Renal pelvis (tissue), 4 donors: ENCODE data around the gene RAB40AL. TPM values are rescaled to one million over a fixed set of nuclear protein-coding genes. Genes with fewer than 3 reads are reported as not detected.

ENCODE experiments used
- DNase-seq: peaks from one replicate; pipeline ENCODE4 v3.0.0-alpha.2; 2013
- polyA plus RNA-seq, 3 donors: library from polyadenylated mRNA; unstranded; fragments of 120-200 nt; gene quantifications; one replicate each; pipeline ENCODE4 v1.2.1, GENCODE V29; 2013; ENCODE audit not compliant: insufficient read length in 3 of 3

Gene RAB40AL
- polyA plus RNA-seq, 3 donors: 0.76 TPM; not detected in 2

DNA sequence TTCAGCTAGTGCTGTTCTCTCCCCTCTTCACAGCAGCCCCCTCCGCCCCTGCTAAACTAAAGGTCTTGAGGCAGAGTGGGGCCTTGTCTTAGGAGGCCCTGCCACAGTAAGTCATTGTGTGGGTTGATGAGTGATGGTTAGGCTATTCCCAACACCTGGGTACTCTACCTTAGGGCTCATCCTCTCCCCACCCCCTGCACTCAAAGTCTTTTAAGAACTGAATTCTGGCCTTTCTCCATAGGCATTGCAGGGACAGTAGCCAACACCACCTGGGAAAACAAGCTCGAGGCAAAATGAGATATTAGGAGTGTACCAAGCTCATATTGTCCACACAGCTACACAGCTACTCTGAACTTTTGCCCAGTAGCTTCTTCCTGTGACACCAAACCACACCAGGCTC lies 42.5 kb downstream of the RAB40AL start:
- DNase-seq: no peak

DNA sequence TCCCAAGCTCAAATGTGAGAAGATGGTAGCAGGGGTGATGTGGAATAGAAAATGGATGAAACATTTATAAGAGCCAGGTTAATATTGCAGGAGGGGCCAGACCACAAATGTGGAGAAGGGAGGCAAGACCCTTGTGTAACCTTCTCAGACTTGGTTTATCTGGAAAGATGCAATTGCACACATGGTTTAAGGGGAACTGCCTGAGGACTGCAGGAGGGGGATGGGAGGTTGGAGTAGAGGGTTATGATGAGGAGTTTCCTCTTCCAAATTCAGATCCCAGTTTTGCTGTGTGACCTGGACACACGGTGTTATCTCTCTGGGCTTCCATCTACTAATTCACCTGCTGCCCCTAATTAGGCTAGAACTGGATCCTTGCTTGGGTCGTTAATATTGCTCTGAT lies 46.1 kb downstream of the RAB40AL start:
- DNase-seq: no peak

DNA sequence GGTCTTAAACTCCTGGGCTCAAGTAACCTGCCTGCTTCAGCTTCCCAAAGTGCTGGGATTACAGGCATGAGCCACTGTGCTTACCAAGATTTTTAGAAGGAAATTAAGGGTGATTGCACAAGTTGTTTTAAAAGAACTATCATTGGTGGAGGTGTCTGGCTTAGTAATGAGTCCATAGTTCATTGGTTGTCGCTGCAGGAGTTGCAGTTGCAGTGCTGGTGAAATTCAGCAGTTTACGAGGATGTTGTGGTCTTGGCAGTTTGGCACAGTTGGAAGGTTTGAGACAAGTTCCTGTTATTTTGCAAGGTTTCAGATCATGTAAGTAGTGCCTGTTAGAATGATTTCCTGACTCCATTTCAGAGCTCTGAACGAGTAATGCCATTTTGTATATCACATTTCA lies 48.1 kb downstream of the RAB40AL start:
- DNase-seq: no peak

Other genes with a start within 250 kb of the RAB40AL start
- 10 to 100 TPM; 36.7 to 37.5 (median 37.0) TPM for gene GPRASP2, start 224.8 kb upstream of the RAB40AL start, polyA plus RNA-seq
- gene GPRASP3, start 216.5 kb upstream of the RAB40AL start, polyA plus RNA-seq: 10 to 100 TPM; 17.9 to 19.6 (median 18.8) TPM
- 10 to 100 TPM; 58.1 to 63.4 (median 60.2) TPM for gene BEX1, start 126.9 kb downstream of the RAB40AL start, polyA plus RNA-seq
- under 1 TPM in 2 of 3 donors, not detected in 1; 0.27 to 0.42 TPM for gene NXF3, start 155.9 kb downstream of the RAB40AL start, polyA plus RNA-seq